Mucosa of descending colon (tissue), 3 donors: ENCODE measurements around the gene NECAB2. TPM values are rescaled to one million over a fixed set of nuclear protein-coding genes. Genes with fewer than 3 reads are reported as not detected.

Source experiments
- ATAC-seq: fragments of 200-7000 bp; cut with Tn5 transposase; one replicate; pipeline ENCODE4 v1.9.1; 2020; ENCODE audit warnings: mild to moderate bottlenecking, moderate library complexity
- DNase-seq, 3 donors: peaks; one replicate each; pipeline ENCODE4 v3.0.0-alpha.2; 2020
- H3K36me3 ChIP-seq: fragments of 200-600 bp; one replicate; pipeline ENCODE4 v1.8.0; 2021; ENCODE audit warnings: low read depth, mild to moderate bottlenecking
- H3K4me1 ChIP-seq: fragments of 200-600 bp; one replicate; pipeline ENCODE4 v1.8.0; 2021; ENCODE audit warnings: low read depth, mild to moderate bottlenecking
- H3K4me3 ChIP-seq: fragments of 200-600 bp; one replicate; pipeline ENCODE4 v1.8.0; 2021; ENCODE audit warnings: mild to moderate bottlenecking
- H3K9me3 ChIP-seq: fragments of 200-600 bp; one replicate; pipeline ENCODE4 v1.8.0; 2021; ENCODE audit warnings: mild to moderate bottlenecking
- CTCF ChIP-seq: fragments of 200-600 bp; IDR thresholded peaks from one replicate; pipeline ENCODE4 v1.8.0; 2022; ENCODE audit warnings: antibody characterized with exemption, mild to moderate bottlenecking
- intact Hi-C, 2 donors: fragments of 100-400 bp; cut with DNase I in 1 of 2; cut with micrococcal nuclease in 1 of 2; formaldehyde crosslinking; loops; one replicate each; pipeline versions ENCODE4 v1.11.0 to v1.11.1; 2022; cut with DNase I, micrococcal nuclease
- total RNA-seq, 3 donors: library from RNA; stranded (reverse); fragmentation: NEBNext Ultra II Directional in 2 of 3; extraction: Animal tissue kit (Norgen Biotek cat#: 25700) in 2 of 3; gene quantifications; one replicate each; pipeline versions ENCODE4 v1.2.1 to v1.2.4, GENCODE V29; 2021 to 2023
- donor health status: DM: no; HTN: no; CAD: no; lungs with moderate emphysema.
- donor health status: DM: no; HTN: no; CAD: no.
- donor health status: DM: no; HTN: yes; CAD: no.

Gene NECAB2
- total RNA-seq, 3 donors from 2014 or later, result 0.55 to 2.0 (median 0.96) TPM

- intact Hi-C loops, result no loop called here
- H3K9me3 ChIP-seq, result no peaks in the 10 kb centered on the region
- no peak for ATAC-seq
- no peaks in the 10 kb centered on the region for H3K36me3 ChIP-seq
- no peak for TF ChIP-seq CTCF
- DNase-seq, result peak in 1 of 3 donors; percentile 39
- no peak overlapping the region for H3K4me3 ChIP-seq
- peaks cover 4% of the 10 kb centered on the region for H3K4me1 ChIP-seq
Observed at GRCh38 chr16:83930730-83931500, 37.1 kb upstream of the NECAB2 start.

- no peak for TF ChIP-seq CTCF
- peak in 1 of 3 donors; percentile 23 for DNase-seq
- peaks cover 4% of the 10 kb centered on the region for H3K4me1 ChIP-seq
- ATAC-seq, result no peak
- H3K4me3 ChIP-seq, result no peak overlapping the region
- no peaks in the 10 kb centered on the region for H3K9me3 ChIP-seq
- H3K36me3 ChIP-seq, result no peaks in the 10 kb centered on the region
- intact Hi-C loops, result no loop called here
Observed at GRCh38 chr16:83931556-83931955, 36.5 kb upstream of the NECAB2 start.

GRCh38 chr16:83932304-83932703 lies 35.7 kb upstream of the NECAB2 start:
- intact Hi-C loops, result no loop called here
- Histone ChIP-seq H3K4me1 (no peaks in the 10 kb centered on the region), H3K4me3 (no peak overlapping the region), H3K9me3 (no peaks in the 10 kb centered on the region), H3K36me3 (no peaks in the 10 kb centered on the region)
- no peak for ATAC-seq
- no peak for DNase-seq
- TF ChIP-seq CTCF, result no peak

GRCh38 chr16:83932955-83933673 lies 34.9 kb upstream of the NECAB2 start:
- ATAC-seq, result no peak
- Histone ChIP-seq H3K9me3 (no peaks in the 10 kb centered on the region), H3K4me1 (no peaks in the 10 kb centered on the region), H3K36me3 (no peaks in the 10 kb centered on the region), H3K4me3 (no peak overlapping the region)
- TF ChIP-seq CTCF, result no peak
- no peak for DNase-seq
- intact Hi-C loops, result no loop called here

GRCh38 chr16:83933885-83934683 lies 34.0 kb upstream of the NECAB2 start:
- no peaks in the 10 kb centered on the region for H3K4me1 ChIP-seq
- no peak for TF ChIP-seq CTCF
- intact Hi-C loops, result no loop called here
- no peaks in the 10 kb centered on the region for H3K9me3 ChIP-seq
- ATAC-seq (no peak), DNase-seq (no peak)
- H3K4me3 ChIP-seq, result no peak overlapping the region
- no peaks in the 10 kb centered on the region for H3K36me3 ChIP-seq
